ENCODE data around the gene VAV2. TPM values are rescaled to one million over a fixed set of nuclear protein-coding genes. Genes with fewer than 3 reads are reported as not detected.

The VAV2 gene
- total RNA-seq, 1 experiment from 2014 or later: 9.7 TPM

DNA sequence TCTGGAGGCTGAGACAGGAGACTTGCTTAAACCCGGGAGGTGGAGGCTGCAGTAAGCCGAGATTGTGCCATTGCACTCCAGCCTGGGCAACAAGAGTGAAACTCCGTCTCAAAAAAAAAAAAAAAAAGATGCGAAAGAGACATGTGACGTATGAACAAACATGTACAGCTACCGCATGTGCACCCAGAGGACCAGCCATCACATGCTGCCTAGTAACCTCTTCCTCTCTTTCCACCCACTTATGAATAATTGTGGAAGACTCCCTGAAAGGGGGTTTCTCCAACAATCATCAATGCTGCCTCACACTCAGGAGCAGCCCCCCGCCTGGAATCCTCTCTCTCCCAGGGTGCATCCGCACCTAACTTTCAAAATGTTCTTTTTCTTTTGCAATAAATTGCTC is 256.2 kb downstream of the VAV2 start:
- ChIA-PET POLR2A (ENCODE audit: unreplicated experiment) (no interaction called here), CTCF (no interaction called here)
- BruUV-seq (replicated peaks): no TSS peak
- Histone ChIP-seq H3K4me1 (ENCODE audit: insufficient read depth, low read length) (peaks cover 5% of the 10 kb centered on the region; the same call in 1 of the 2 replicates), H3K79me2 (ENCODE audit: low read length) (no peaks in the 10 kb centered on the region), H3K9me2 (replicated peaks; ENCODE audit: low read length) (no peaks in the 10 kb centered on the region), H3K4me2 (ENCODE audit: low read length) (no peak overlapping the region), H3K36me3 (ENCODE audit: low read depth, low read length) (no peaks in the 10 kb centered on the region), H4K20me1 (ENCODE audit: low read length) (no peaks in the 10 kb centered on the region), H3K4me3 (ENCODE audit: low read length) (no peak overlapping the region), H3K27ac (ENCODE audit: low read length) (no peak overlapping the region), H3K27me3 (ENCODE audit: low read length) (no peaks in the 10 kb centered on the region), H2AFZ (ENCODE audit: low read length) (no peak overlapping the region), H3K9me3 (ENCODE audit: low read length) (no peaks in the 10 kb centered on the region), H3K9ac (ENCODE audit: low read length) (no peak overlapping the region), H3F3A (ENCODE audit: low read length, unreplicated experiment) (no peaks in the 10 kb centered on the region)
- TF ChIP-seq, protein P1, sequence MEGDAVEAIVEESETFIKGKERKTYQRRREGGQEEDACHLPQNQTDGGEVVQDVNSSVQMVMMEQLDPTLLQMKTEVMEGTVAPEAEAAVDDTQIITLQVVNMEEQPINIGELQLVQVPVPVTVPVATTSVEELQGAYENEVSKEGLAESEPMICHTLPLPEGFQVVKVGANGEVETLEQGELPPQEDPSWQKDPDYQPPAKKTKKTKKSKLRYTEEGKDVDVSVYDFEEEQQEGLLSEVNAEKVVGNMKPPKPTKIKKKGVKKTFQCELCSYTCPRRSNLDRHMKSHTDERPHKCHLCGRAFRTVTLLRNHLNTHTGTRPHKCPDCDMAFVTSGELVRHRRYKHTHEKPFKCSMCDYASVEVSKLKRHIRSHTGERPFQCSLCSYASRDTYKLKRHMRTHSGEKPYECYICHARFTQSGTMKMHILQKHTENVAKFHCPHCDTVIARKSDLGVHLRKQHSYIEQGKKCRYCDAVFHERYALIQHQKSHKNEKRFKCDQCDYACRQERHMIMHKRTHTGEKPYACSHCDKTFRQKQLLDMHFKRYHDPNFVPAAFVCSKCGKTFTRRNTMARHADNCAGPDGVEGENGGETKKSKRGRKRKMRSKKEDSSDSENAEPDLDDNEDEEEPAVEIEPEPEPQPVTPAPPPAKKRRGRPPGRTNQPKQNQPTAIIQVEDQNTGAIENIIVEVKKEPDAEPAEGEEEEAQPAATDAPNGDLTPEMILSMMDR (conservative IDR thresholded peaks at IDR 0.05; ENCODE audit: low read depth, low read length): no peak
- TF ChIP-seq EZH2 (IDR thresholded peaks at IDR 0.05; ENCODE audit: low read length, unreplicated experiment): no peak
- DNase-seq: no peak
- intact Hi-C loops (cut with micrococcal nuclease): no loop called here
- ATAC-seq: no peak

DNA sequence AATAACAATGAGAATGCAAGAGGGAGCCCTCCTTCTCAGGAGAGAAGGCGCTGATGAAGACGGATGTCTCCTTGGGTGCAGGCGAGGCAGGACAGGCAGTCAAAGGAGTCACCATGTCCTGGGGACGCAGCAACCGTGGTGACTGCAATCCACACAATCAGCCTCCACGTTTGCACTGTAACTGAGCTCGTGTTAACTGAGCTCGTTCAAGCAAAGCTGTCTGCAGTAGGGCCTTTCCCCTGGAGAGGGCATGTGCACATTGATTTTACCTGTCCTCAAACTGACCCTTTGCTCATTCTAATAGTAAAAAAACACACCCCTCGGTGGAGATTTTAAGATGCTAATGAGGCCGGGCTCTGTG is 256.7 kb downstream of the VAV2 start:
- no peaks in the 10 kb centered on the region for H3K36me3 ChIP-seq (ENCODE audit: low read depth, low read length)
- ChIA-PET CTCF (no interaction called here), POLR2A (ENCODE audit: unreplicated experiment) (no interaction called here)
- H2AFZ ChIP-seq (ENCODE audit: low read length): no peak overlapping the region
- no TSS peak for BruUV-seq (replicated peaks)
- no peak overlapping the region for H3K4me3 ChIP-seq (ENCODE audit: low read length)
- ATAC-seq: no peak
- H3K79me2 ChIP-seq (ENCODE audit: low read length): no peaks in the 10 kb centered on the region
- TF ChIP-seq EZH2 (IDR thresholded peaks at IDR 0.05; ENCODE audit: low read length, unreplicated experiment): no peak
- H4K20me1 ChIP-seq (ENCODE audit: low read length): no peaks in the 10 kb centered on the region
- H3K4me2 ChIP-seq (ENCODE audit: low read length): no peak overlapping the region
- H3K27me3 ChIP-seq (ENCODE audit: low read length): no peaks in the 10 kb centered on the region
- no peaks in the 10 kb centered on the region for H3K9me3 ChIP-seq (ENCODE audit: low read length)
- DNase-seq: no peak
- H3K9me2 ChIP-seq (replicated peaks; ENCODE audit: low read length): no peaks in the 10 kb centered on the region
- H3K4me1 ChIP-seq (ENCODE audit: insufficient read depth, low read length): peaks cover 5% of the 10 kb centered on the region; the same call in 1 of the 2 replicates
- H3K9ac ChIP-seq (ENCODE audit: low read length): no peak overlapping the region
- intact Hi-C loops (cut with micrococcal nuclease): no loop called here
- no peak overlapping the region for H3K27ac ChIP-seq (ENCODE audit: low read length)
- H3F3A ChIP-seq (ENCODE audit: low read length, unreplicated experiment): no peaks in the 10 kb centered on the region

DNA sequence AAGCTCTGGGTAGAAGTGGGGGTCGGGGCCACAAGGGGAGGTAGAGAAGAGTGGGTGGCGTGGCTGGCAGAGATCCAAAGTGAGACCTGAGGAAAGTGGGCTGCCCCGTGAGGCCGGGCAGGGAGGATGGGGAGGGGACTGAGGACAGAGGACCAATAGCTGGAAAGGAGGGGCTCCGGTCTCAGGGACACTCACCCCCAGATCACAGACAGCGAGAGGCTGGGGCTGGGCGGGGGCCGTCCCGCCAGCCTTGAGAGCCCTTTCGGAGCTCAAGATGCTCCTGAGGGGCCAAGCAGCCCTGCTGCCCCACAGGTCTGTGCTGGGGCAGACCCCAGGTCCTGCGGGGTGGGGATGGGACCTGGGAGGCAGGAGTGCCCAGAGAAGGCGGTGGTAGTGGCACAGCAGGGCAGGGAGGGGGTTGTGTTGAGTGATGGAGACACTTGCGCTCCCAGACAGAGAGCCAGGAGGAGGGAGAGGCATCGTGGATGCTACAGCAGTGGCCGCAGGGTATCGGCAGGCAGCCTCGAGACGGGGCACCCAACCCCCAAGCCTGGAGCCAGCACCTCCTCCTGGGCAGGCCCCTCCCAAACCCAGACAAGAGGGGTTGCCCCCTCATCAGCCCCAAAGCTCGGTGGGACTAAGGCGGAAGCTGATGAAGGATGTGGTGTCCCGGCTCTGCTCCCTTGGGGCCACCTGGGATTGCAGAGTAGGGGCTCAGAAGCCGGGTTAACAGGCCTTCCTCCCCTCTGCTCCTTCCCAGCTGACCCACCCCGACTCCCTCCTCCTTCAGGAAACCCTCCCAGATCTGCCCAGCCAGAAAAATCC is 257.3 kb downstream of the VAV2 start:
- H3K4me2 ChIP-seq (ENCODE audit: low read length): no peak overlapping the region
- H3K4me3 ChIP-seq (ENCODE audit: low read length): no peak overlapping the region
- H3K36me3 ChIP-seq (ENCODE audit: low read depth, low read length): no peaks in the 10 kb centered on the region
- no peaks in the 10 kb centered on the region for H3F3A ChIP-seq (ENCODE audit: low read length, unreplicated experiment)
- no peak overlapping the region for H3K27ac ChIP-seq (ENCODE audit: low read length)
- ChIA-PET POLR2A (ENCODE audit: unreplicated experiment) (no interaction called here), CTCF (no interaction called here)
- H4K20me1 ChIP-seq (ENCODE audit: low read length): no peaks in the 10 kb centered on the region
- H2AFZ ChIP-seq (ENCODE audit: low read length): no peak overlapping the region
- intact Hi-C loops (cut with micrococcal nuclease): no loop called here
- no peaks in the 10 kb centered on the region for H3K9me2 ChIP-seq (replicated peaks; ENCODE audit: low read length)
- no peak overlapping the region for H3K9ac ChIP-seq (ENCODE audit: low read length)
- H3K27me3 ChIP-seq (ENCODE audit: low read length): no peaks in the 10 kb centered on the region
- TF ChIP-seq EZH2 (IDR thresholded peaks at IDR 0.05; ENCODE audit: low read length, unreplicated experiment): no peak
- TF ChIP-seq, protein P1 (conservative IDR thresholded peaks at IDR 0.05; ENCODE audit: low read depth, low read length): no peak
- no peak for TF ChIP-seq EZH2phosphoT487 (IDR thresholded peaks at IDR 0.05; ENCODE audit: borderline replicate concordance, low read length)
- H3K9me3 ChIP-seq (ENCODE audit: low read length): no peaks in the 10 kb centered on the region
- no peaks in the 10 kb centered on the region for H3K79me2 ChIP-seq (ENCODE audit: low read length)
- ATAC-seq (no peak), DNase-seq (no peak)
- H3K4me1 ChIP-seq (ENCODE audit: insufficient read depth, low read length): peaks cover 5% of the 10 kb centered on the region; the same call in 1 of the 2 replicates
- BruUV-seq (replicated peaks): no TSS peak
